Subcutaneous abdominal adipose tissue (tissue), 5 donors: ENCODE results near the gene ST6GALNAC3.

Experiments
- H3K27ac ChIP-seq: one replicate; pipeline ENCODE4 v1.7.0; 2013; ENCODE audit warnings: low read depth, mild to moderate bottlenecking, inconsistent platforms, low read length, moderate library complexity
- H3K27me3 ChIP-seq, 5 donors: one replicate each; pipeline ENCODE4 v1.7.0; 2013; ENCODE audit warnings: low read length in 5 of 5, inconsistent platforms in 1 of 5; ENCODE audit not compliant: control insufficient read depth in 5 of 5, insufficient read depth in 4 of 5
- H3K36me3 ChIP-seq, 5 donors: one replicate each; pipeline ENCODE4 v1.7.0; 2013; ENCODE audit warnings: low read length in 5 of 5; ENCODE audit not compliant: control insufficient read depth in 5 of 5, insufficient read depth in 5 of 5
- H3K4me1 ChIP-seq, 5 donors: one replicate each; pipeline ENCODE4 v1.7.0; 2013; ENCODE audit warnings: low read length in 5 of 5, mild to moderate bottlenecking in 3 of 5, moderate library complexity in 1 of 5; ENCODE audit not compliant: control insufficient read depth in 5 of 5, insufficient read depth in 5 of 5
- H3K4me3 ChIP-seq, 5 donors: one replicate each; pipeline ENCODE4 v1.7.0; 2013; ENCODE audit warnings: low read length in 5 of 5, low read depth in 1 of 5
- H3K9ac ChIP-seq, 5 donors: one replicate each; pipeline ENCODE4 v1.7.0; 2013; ENCODE audit warnings: low read length in 5 of 5, mild to moderate bottlenecking in 4 of 5, moderate library complexity in 3 of 5
- H3K9me3 ChIP-seq, 5 donors: one replicate each; pipeline ENCODE4 v1.7.0; 2013; ENCODE audit warnings: low read length in 5 of 5; ENCODE audit not compliant: control insufficient read depth in 5 of 5
- donor health status: healthy.
- donor health status: healthy.
- donor health status: healthy.
- donor health status: healthy.
- donor health status: healthy.

Gene ST6GALNAC3

DNA sequence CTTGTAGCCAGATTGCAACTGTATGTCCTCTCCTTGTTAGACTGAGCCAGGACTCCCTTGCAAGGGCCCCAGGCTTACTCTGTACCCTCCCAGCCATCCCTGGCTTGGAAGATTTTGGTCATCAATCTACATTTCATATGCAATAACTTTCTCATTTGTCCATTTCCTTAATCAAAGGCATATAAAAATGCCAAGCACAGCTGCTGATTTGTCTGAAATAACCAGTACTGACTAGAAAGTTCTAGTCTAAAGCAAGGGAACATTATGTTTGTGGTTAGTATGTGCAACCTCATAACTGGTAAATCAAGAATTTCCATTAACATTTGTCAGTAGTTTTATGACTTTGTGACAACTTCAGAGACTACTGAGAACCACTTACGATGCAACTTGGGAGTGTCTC is 370.2 kb downstream of the ST6GALNAC3 start:
- no peaks in the 10 kb centered on the region for H3K4me1 ChIP-seq
- peaks cover 0 to 4% (median 0%) of the 10 kb centered on the region in 5 donors for H3K9me3 ChIP-seq
- no peaks in the 10 kb centered on the region for H3K36me3 ChIP-seq
- no peak overlapping the region for H3K9ac ChIP-seq
- no peak overlapping the region for H3K27ac ChIP-seq
- no peaks in the 10 kb centered on the region for H3K27me3 ChIP-seq
- H3K4me3 ChIP-seq, result no peak overlapping the region

DNA sequence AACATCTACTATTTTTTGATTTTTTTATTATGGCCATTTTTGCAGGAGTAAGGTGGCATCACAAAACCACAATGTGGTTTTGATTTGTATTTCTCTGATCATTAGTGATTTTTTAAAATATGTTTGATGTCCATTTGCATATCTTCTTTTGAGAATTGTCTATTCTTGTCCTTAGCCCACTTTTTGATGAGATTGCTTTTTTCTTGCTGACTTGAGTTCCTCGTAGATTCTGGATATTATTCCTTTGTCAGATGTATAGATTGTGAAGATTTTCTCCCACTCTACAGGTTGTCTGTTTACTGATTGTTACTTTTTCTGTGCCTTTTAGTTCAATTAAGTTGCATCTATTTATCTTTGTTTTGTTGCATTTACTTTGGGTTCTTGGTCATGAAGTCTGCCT is 375.7 kb downstream of the ST6GALNAC3 start:
- H3K27ac ChIP-seq, result no peak overlapping the region
- H3K4me1 ChIP-seq, result no peaks in the 10 kb centered on the region
- no peaks in the 10 kb centered on the region for H3K27me3 ChIP-seq
- no peak overlapping the region for H3K4me3 ChIP-seq
- no peak overlapping the region for H3K9ac ChIP-seq
- no peaks in the 10 kb centered on the region for H3K36me3 ChIP-seq
- peaks cover 0 to 10% (median 4%) of the 10 kb centered on the region in 5 donors for H3K9me3 ChIP-seq

DNA sequence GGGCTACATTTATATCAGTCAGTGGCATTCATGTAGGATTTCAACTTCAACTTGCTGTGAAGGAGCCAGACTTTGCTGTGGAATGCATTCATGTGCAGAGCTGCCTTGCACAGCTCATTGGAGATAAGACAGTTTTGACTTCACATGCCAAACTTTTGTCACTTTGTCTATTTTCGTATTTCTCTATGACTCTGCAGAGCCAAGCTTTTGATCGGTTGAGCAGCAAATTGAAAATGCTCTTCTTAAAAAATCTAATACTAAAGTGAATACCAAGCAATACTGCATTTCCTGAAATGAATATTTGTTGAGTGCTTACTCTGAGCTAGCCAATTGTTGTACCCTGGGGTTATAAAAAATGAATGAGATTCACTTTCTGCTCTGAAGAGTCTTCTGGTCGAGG is 388.7 kb downstream of the ST6GALNAC3 start:
- Histone ChIP-seq H3K9me3 (no peaks in the 10 kb centered on the region), H3K9ac (no peak overlapping the region), H3K36me3 (no peaks in the 10 kb centered on the region), H3K27me3 (no peaks in the 10 kb centered on the region), H3K27ac (no peak overlapping the region), H3K4me3 (no peak overlapping the region), H3K4me1 (no peaks in the 10 kb centered on the region)

DNA sequence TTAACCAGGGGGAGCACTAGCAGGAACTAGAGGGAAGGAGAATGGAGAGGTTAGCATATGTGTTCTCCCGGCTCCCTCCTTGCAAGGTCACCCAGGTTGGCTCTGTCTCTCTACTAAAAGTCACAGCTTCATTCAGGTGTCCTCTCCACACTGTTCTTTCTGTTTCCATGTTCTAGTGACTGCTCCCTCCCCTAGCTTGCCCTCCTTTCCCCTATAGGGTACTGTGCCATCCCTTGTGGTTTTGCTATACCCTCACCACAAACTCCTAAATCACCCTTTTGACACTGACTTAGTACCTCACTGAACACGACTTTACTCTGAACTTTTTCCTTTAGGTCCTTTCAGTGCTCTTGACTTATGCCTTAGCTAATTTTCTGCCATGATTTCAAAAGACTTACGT is 389.3 kb downstream of the ST6GALNAC3 start:
- Histone ChIP-seq H3K9me3 (no peaks in the 10 kb centered on the region), H3K9ac (no peak overlapping the region), H3K4me3 (no peak overlapping the region), H3K27ac (no peak overlapping the region), H3K4me1 (no peaks in the 10 kb centered on the region), H3K36me3 (no peaks in the 10 kb centered on the region), H3K27me3 (no peaks in the 10 kb centered on the region)

DNA sequence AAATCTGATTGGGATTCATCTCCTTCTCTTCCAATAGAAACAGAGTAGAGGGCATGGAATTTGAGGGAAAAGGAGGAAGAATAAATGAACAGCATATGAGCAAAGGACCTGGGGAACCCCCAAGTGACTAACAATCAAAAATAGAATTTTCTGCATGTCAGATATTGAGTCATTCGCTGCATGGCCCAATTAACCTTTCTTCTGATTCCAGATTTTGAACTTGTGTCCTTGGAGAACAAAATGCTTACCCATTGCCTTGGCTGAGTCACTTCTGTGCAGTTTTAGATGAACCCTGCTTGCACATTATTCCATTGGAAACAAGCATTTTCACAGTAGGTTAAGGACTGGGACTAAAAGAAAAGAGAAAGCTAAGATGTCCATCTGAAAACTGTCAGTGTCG is 390.5 kb downstream of the ST6GALNAC3 start:
- Histone ChIP-seq H3K4me3 (no peak overlapping the region), H3K4me1 (no peaks in the 10 kb centered on the region), H3K27me3 (no peaks in the 10 kb centered on the region), H3K36me3 (no peaks in the 10 kb centered on the region), H3K9me3 (no peaks in the 10 kb centered on the region), H3K27ac (no peak overlapping the region), H3K9ac (no peak overlapping the region)

DNA sequence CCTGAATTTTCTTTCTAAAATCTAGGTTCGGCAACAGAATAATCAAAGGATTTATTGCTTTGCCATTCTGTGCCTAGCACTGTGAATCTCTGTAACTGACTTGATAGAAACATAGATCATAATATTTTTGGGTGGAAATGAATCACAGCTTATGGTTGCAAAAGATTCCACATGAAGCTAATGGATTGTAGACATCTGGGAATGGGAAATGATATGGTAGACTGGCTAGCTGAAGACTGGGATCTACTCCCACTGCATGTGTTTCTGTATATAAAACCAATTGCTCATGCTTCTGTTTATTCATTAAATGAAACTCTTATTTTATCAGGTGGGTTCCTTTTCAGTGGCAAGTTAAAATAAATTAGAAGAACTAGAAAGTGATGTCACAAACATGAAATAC is 395.6 kb downstream of the ST6GALNAC3 start:
- H3K4me3 ChIP-seq, result no peak overlapping the region
- no peak overlapping the region for H3K27ac ChIP-seq

DNA sequence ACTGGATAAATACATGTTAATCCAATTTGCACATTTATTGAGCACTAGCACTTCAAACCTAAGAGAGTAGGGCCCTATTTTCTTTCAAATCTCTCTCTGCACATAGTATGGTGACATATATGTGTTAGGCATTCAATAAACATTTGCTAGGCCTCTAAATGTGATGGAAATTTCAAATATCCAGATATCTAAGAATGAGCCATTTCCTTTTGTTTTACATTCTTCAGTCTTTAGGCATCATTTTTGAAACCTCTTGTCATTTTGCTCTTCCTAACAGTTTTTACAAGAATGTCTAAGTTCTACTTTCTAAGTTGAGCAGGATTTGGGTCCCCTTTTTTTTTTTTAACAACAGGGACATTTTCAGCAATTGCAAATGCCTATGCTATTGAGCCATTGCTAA is 397.0 kb downstream of the ST6GALNAC3 start:
- H3K27me3 ChIP-seq, result no peaks in the 10 kb centered on the region
- peaks cover 0 to 12% (median 6%) of the 10 kb centered on the region in 5 donors for H3K4me1 ChIP-seq
- no peaks in the 10 kb centered on the region for H3K36me3 ChIP-seq
- no peak overlapping the region for H3K4me3 ChIP-seq
- H3K9me3 ChIP-seq, result no peaks in the 10 kb centered on the region
- H3K27ac ChIP-seq, result no peak overlapping the region
- no peak overlapping the region for H3K9ac ChIP-seq

More for the DNA sequence above, 395.6 kb downstream of the ST6GALNAC3 start:
- Histone ChIP-seq H3K4me1 (peaks cover 0 to 12% (median 6%) of the 10 kb centered on the region in 5 donors), H3K27me3 (no peaks in the 10 kb centered on the region), H3K9me3 (no peaks in the 10 kb centered on the region), H3K9ac (no peak overlapping the region), H3K36me3 (no peaks in the 10 kb centered on the region)

DNA sequence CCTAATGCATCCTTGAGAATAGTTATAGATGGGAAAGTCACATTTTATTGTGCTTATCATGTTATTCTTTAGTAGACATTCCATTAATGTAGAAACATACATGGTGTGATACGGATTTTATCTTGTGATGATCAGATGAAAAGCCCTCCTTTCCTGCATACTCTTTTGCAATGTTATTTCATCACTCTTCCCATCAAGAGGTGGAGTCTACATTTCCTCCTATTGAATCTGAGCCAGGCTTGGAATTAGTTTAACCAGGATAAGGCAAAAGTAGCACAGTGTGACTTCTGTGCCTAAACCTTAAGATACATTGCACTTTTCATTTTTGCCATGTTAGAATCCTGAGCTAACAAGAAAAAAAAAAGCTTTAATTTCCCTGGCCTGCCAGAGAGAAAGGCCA is 399.0 kb downstream of the ST6GALNAC3 start:
- Histone ChIP-seq H3K4me3 (no peak overlapping the region), H3K9me3 (no peaks in the 10 kb centered on the region), H3K9ac (no peak overlapping the region), H3K36me3 (no peaks in the 10 kb centered on the region), H3K27me3 (no peaks in the 10 kb centered on the region), H3K4me1 (peaks cover 0 to 12% (median 6%) of the 10 kb centered on the region in 5 donors), H3K27ac (no peak overlapping the region)

DNA sequence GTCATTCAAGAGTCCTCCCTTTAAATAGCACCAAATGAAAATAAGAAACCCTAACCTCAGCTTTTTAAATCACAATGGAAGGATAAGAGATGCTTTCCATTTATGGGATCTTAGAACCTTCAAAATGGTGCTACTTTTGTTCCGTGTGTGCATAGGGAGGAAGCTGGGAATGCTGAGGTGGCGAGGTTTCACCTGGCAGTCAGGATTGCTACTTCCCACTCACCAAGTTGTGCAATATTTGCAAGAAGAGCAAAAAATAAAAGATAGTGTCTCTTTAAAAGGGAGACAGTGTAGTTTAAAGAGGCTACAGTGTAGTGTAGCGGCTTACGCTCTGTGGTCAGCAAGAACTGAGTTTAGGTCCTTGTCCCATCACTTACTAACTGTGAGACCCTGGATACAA is 400.4 kb downstream of the ST6GALNAC3 start:
- Histone ChIP-seq H3K9me3 (no peaks in the 10 kb centered on the region), H3K27ac (no peak overlapping the region), H3K9ac (no peak overlapping the region), H3K27me3 (no peaks in the 10 kb centered on the region), H3K4me3 (no peak overlapping the region), H3K4me1 (peaks cover 0 to 12% (median 6%) of the 10 kb centered on the region in 5 donors), H3K36me3 (no peaks in the 10 kb centered on the region)

DNA sequence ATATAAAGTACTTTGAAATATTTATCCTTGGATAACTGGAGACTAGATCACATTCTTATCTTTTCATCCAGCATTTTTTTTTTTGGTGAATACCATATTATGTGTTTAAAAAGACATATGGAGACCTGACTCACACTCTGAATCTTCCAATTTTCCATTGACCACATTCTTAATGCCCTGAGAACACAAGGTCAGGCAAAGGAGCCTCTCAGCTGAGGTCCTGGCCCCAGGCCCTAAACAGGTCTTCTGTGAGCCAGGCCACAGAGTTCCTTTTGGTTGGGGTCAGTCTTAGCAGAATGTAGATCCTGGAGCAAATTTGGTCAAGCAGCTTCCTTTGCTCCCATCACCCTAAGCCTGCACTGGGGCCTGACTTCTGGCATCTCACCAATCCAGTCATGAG is 402.6 kb downstream of the ST6GALNAC3 start:
- Histone ChIP-seq H3K27ac (no peak overlapping the region), H3K36me3 (no peaks in the 10 kb centered on the region), H3K9ac (no peak overlapping the region), H3K4me1 (peaks cover 0 to 12% (median 6%) of the 10 kb centered on the region in 5 donors), H3K4me3 (no peak overlapping the region), H3K9me3 (no peaks in the 10 kb centered on the region), H3K27me3 (no peaks in the 10 kb centered on the region)

DNA sequence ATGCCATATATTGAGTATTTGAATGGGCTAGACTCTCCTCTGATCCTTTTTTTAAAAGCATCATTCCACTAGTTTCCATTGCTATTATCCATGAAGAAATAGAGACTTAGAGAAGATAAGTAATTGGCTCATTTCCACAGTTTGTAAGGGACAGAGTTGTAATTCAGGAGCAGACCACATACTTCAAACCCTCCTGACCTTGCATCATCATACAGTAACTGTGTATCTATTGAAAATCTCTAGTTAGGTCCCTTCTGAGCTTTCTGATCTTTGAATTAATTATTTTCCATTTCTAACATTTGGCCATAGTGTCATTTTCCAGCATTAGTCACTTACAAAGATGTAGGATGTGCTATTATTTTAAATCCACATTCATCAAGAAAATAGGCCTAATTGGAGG is 406.3 kb downstream of the ST6GALNAC3 start:
- no peaks in the 10 kb centered on the region for H3K27me3 ChIP-seq
- H3K4me3 ChIP-seq, result no peak overlapping the region
- no peak overlapping the region for H3K27ac ChIP-seq

More for the DNA sequence above, 406.3 kb downstream of the ST6GALNAC3 start:
- H3K9me3 ChIP-seq, result no peaks in the 10 kb centered on the region
- no peaks in the 10 kb centered on the region for H3K36me3 ChIP-seq
- H3K9ac ChIP-seq, result no peak overlapping the region
- no peaks in the 10 kb centered on the region for H3K4me1 ChIP-seq
